ENCODE results near the gene WDR93.

Gene WDR93

DNA sequence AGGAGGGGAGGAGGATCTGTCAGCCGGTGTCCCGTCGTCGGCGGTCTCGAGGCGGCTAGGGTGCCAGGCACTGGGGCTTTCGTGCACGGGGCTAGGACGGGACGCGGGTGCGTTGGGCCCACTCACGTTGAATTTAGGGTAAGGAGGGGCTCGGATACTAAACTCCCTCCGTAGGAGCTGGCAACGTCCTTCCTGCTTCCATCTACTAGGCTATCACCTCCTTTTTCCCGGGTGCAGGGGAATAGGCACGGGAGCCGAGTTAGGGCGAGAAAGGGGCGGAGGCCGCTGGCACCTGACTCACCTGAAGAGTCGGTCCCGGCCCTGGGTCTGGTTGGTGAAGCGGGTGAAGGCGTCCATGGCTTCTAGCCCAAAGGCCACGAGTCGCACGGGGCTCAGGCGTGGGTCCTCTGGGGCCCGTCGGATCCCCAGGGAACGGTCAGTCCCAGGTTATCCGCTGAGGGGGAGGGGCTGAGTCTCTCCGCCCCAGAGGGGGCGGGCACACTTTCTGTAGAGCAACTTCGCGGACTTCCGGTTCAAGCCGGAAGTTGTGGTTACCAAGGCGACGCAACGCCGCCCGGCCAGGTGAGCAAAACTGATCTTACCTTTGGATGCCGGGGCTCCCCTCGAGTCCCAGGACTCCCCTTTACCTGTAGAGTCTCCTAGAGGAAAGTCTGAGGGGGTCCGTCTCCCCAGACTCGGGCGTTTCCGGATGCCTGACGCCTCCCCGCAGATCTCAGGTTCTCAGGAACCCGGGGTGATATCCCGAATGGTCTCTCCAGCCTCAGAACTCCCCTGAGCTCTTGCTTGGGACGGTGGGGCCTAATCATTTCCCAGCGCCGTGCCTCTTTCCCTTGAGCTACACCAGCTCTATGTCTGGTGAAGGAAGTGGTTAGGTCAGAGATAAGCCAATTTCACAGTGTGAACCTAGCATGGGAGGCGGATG is at the start of gene WDR93, which contains the start of gene PEX11A:
Gene WDR93, plus strand, starts transcription at position 536 of the 943 bp plus-strand sequence. CDS start 10,936 bp downstream, outside the sequence.
Gene PEX11A, minus strand, starts transcription at position 479 of the 943 bp plus-strand sequence. Its CDS starts 122 bp downstream, at position 357.
- H3K4me1 ChIP-seq (ENCODE audit: control insufficient read depth, insufficient read depth, low read length): no peaks in the 10 kb centered on the region
- H3K36me3 ChIP-seq (ENCODE audit: control insufficient read depth, insufficient read depth, low read length): no peaks in the 10 kb centered on the region
- H3K4me3 ChIP-seq (ENCODE audit: low read length): peak within 1 kb of the TSS; percentile 88
- peak within 1 kb of the TSS; percentile 50 for H3K9ac ChIP-seq (ENCODE audit: low read length)
- no peak within 1 kb of the TSS for H3K27ac ChIP-seq (ENCODE audit: low read depth, low read length)
- no peaks in the 10 kb centered on the region for H3K27me3 ChIP-seq (ENCODE audit: control insufficient read depth, insufficient read depth, low read length)

DNA sequence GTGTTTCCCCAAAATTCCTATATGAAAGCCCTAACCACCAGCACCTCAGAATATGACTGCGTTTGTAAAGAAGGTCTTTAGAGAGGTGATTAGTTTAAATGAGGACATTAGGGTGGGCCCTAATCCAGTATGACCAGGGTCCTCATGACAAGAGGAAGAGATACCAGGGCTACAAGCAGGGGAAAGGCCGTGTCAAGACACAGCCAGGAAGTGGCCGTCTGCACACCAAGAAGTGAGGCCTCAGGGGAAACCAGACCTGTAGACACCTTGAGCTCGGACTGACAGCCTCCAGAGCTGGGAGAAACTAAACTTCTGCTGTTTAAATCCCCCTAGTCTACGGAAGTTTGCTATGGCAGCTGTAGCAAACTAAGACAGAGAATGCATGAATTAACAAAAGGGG is 49.6 kb upstream of the WDR93 start:
- Histone ChIP-seq H3K9ac (ENCODE audit: low read length) (no peak overlapping the region), H3K27me3 (ENCODE audit: control insufficient read depth, insufficient read depth, low read length) (no peaks in the 10 kb centered on the region), H3K27ac (ENCODE audit: low read depth, low read length) (no peak overlapping the region), H3K4me3 (ENCODE audit: low read length) (no peak overlapping the region), H3K4me1 (ENCODE audit: control insufficient read depth, insufficient read depth, low read length) (no peaks in the 10 kb centered on the region), H3K36me3 (ENCODE audit: control insufficient read depth, insufficient read depth, low read length) (no peaks in the 10 kb centered on the region)

DNA sequence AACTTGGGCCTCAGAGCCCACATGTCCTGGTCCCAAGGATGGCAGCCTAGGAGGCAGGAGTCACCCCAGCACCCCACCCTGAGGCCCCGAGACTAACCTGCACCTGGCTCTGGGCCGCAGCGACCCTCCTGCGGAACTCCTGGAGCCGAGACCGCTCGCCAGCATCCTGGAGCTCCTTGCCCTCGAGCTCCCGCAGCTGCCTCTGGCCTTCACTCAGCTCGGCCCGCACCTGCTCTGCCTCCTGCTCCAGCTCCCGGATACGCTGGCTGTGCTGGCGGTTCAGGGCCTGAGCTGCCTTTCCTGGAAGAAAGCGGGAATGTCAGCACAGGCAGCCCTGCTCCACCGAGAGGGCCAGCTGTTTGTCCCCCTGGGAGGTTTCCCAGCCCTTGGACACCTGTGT is 48.5 kb upstream of the WDR93 start:
- Histone ChIP-seq H3K27ac (ENCODE audit: low read depth, low read length) (no peak overlapping the region), H3K36me3 (ENCODE audit: control insufficient read depth, insufficient read depth, low read length) (no peaks in the 10 kb centered on the region), H3K27me3 (ENCODE audit: control insufficient read depth, insufficient read depth, low read length) (no peaks in the 10 kb centered on the region), H3K4me3 (ENCODE audit: low read length) (no peak overlapping the region), H3K4me1 (ENCODE audit: control insufficient read depth, insufficient read depth, low read length) (no peaks in the 10 kb centered on the region), H3K9ac (ENCODE audit: low read length) (no peak overlapping the region)

DNA sequence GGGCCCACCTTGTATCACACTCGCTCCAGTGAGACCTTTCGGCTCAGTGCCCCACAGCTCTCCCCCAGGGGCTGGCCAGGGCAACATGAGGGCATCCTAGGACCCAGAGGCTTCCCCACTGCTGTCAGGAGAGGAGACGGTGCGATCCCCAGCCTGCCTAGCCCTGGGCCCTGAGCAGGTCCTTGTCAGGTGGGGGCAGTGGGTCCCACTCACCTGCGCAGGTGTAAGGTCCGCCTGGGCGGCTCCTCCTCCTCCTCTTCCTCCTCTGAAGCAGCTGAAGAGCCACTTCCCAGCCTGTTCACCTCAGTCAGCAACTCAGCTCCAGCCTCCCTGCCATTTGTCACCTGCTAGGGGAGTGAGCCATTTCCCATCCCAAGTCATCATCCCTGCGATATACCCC is 44.9 kb upstream of the WDR93 start:
- Histone ChIP-seq H3K4me3 (ENCODE audit: low read length) (no peak overlapping the region), H3K27me3 (ENCODE audit: control insufficient read depth, insufficient read depth, low read length) (no peaks in the 10 kb centered on the region), H3K36me3 (ENCODE audit: control insufficient read depth, insufficient read depth, low read length) (no peaks in the 10 kb centered on the region), H3K9ac (ENCODE audit: low read length) (no peak overlapping the region), H3K27ac (ENCODE audit: low read depth, low read length) (no peak overlapping the region), H3K4me1 (ENCODE audit: control insufficient read depth, insufficient read depth, low read length) (no peaks in the 10 kb centered on the region)

DNA sequence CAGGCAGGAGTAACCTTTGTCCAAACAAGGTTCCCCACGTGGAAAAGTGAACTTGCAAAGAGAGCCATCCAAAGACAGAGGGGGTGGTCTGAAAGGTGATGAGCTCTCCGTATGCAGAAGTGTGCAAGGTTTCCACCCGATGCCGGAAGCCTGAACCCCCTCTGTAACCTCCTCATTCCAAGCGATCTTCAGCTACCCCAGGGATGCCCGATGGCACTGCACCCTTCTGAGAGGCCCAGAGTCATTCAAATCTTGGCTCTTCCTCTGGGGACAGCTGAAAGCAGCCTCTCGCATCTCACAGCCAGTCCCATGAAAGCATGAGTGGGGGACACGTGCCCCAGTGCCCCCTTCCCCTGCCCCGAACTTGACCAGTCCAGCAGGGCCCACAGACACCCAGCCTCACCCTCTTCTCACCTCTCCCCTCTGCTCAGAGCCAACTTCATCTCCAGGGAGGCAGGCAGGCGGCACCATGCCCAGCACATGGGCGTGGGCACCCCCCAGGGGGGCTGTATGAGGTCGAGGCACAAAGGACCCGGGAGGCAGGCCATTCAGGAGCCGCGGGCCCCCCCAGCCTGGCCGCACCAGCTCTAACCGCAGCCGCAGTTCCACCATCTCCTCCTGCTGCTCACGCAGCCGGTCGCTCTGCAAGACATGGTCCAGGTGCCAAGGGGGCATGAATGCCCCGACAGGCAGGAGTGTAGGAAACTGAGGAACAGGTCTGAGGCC is 44.0 kb upstream of the WDR93 start:
- Histone ChIP-seq H3K27me3 (ENCODE audit: control insufficient read depth, insufficient read depth, low read length) (no peaks in the 10 kb centered on the region), H3K4me3 (ENCODE audit: low read length) (no peak overlapping the region), H3K9ac (ENCODE audit: low read length) (no peak overlapping the region), H3K4me1 (ENCODE audit: control insufficient read depth, insufficient read depth, low read length) (no peaks in the 10 kb centered on the region), H3K27ac (ENCODE audit: low read depth, low read length) (no peak overlapping the region), H3K36me3 (ENCODE audit: control insufficient read depth, insufficient read depth, low read length) (no peaks in the 10 kb centered on the region)

DNA sequence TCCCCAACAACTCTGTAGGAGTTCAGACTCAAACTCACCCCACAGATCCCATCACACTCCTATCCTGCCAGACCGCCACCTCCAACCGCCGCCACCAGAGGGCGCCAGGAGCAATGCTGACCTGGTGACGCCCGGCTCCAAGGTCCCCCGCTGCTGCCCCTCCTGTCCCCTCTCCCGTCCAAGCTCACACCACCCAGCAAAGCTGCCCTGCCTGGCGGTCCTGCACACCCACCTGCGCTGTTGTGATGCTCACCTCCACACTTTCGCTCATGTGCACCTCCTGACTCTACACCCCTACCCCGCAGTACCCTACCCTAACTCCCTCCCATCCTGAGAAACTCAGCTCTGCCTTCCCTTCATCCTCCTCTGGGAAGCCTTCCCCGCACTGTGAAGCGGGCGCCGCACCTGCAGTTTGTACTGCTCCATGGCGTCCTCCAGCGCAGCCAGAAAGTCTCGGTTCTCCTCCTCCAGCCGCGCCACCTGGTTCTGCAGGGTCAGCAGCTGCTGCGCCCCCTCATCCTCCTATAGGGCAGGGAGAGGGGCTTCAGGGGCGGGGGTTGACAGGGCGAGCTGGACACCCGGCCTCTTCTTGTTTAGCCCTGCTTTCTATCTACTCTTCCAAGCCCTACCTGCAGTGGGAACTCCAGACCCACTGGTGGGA is 43.3 kb upstream of the WDR93 start:
- no peaks in the 10 kb centered on the region for H3K36me3 ChIP-seq (ENCODE audit: control insufficient read depth, insufficient read depth, low read length)
- H3K4me3 ChIP-seq (ENCODE audit: low read length): peak overlapping the region; percentile 34
- no peak overlapping the region for H3K27ac ChIP-seq (ENCODE audit: low read depth, low read length)
- no peaks in the 10 kb centered on the region for H3K4me1 ChIP-seq (ENCODE audit: control insufficient read depth, insufficient read depth, low read length)
- H3K27me3 ChIP-seq (ENCODE audit: control insufficient read depth, insufficient read depth, low read length): no peaks in the 10 kb centered on the region
- no peak overlapping the region for H3K9ac ChIP-seq (ENCODE audit: low read length)

DNA sequence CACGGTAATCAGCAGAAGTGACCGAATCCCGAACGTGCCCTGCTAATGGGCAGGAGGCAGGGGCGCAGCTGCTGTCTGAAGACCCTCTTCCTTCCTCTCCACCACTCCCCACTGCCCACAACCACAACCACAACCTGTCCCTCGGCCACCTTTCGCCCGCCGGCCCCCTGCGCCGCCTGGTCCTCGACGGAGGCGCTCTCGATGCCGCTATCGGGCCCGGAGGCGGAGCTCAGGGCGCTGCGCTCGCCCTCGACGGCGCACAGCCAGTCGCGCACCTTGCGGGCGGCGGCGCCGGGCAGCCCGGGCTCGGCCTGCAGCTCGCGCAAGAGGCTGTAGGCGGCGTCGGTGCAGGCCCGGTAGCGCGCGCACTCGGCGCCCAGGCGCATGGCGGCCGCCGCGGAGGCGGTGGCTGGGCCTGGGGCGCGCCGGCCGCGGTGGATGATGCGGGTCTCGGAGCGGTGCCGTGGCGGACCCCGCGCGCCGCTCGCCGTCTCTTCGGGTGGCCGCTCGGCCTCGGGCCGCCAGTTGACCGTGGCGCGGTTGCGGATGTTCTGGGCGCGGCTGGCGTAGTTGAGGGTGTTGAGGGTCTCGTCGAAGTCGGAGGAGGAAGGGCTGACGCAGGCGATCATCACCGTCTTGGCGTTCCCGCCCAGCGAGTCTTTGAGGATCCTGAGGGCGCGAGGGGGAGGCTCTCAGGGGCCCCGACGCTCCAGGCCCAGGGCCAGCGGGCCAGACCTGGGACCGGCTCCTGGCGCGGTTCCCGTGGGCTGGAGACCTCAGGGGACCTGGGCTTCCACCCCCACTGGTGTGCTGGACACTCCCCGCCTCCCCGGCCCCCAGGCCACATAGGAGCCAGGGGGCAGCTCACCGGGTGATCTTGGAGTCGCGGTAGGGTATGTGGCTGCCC is 42.3 kb upstream of the WDR93 start:
- Histone ChIP-seq H3K4me1 (ENCODE audit: control insufficient read depth, insufficient read depth, low read length) (no peaks in the 10 kb centered on the region), H3K27me3 (ENCODE audit: control insufficient read depth, insufficient read depth, low read length) (no peaks in the 10 kb centered on the region), H3K36me3 (ENCODE audit: control insufficient read depth, insufficient read depth, low read length) (no peaks in the 10 kb centered on the region), H3K9ac (ENCODE audit: low read length) (no peak overlapping the region), H3K27ac (ENCODE audit: low read depth, low read length) (no peak overlapping the region), H3K4me3 (ENCODE audit: low read length) (no peak overlapping the region)

DNA sequence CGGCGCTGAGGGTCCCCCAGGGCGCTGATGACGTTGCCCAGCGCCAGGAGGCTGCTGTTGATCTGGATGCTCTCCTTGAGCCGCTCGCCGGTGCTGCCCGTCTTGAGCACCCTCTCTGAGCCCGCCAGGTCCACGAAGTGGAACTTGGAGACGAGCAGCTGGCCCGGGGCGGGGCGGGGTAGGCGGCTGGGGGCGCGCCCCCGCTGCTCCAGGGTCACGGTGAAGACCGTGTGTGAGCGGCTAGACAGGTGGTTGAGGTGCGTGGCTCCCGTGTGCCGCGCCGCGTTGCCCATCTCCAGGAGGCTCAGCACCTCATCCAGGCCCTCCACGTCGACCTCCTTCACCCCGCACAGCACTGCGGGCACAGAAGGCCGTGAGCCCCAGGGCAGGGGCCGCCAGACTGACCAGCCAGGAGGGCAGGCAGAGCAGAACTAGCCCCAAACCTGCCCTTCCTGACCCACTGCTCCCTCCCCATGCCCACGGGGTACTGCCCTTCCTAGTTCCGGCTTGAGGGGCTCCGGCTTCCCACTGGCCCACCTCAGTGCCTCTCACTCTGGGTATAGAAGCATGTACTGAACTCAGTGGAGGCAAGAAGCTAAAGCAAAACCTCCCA is 41.5 kb upstream of the WDR93 start:
- Histone ChIP-seq H3K36me3 (ENCODE audit: control insufficient read depth, insufficient read depth, low read length) (no peaks in the 10 kb centered on the region), H3K4me3 (ENCODE audit: low read length) (no peak overlapping the region), H3K9ac (ENCODE audit: low read length) (no peak overlapping the region), H3K27me3 (ENCODE audit: control insufficient read depth, insufficient read depth, low read length) (no peaks in the 10 kb centered on the region), H3K4me1 (ENCODE audit: control insufficient read depth, insufficient read depth, low read length) (no peaks in the 10 kb centered on the region), H3K27ac (ENCODE audit: low read depth, low read length) (no peak overlapping the region)

DNA sequence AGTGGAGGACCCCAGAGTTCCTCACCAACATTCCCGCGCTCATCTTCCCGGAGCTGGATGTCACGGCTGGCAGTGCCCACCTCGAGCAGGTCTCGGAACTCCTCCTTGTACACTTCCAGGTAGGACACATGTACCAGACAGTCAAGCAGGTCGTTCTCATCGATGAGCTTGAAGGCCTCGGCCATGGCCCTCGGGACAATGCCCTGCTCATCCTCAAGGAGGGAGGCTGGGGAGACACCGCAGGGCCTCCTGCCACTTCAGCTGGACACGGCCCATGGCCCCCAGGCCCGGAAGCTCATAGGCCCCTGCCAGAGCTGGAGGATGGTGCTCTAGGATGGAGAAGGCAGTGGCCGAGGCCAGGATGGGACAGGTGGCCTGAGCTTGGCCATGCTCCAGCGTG is 40.9 kb upstream of the WDR93 start:
- Histone ChIP-seq H3K4me1 (ENCODE audit: control insufficient read depth, insufficient read depth, low read length) (peaks cover 5% of the 10 kb centered on the region), H3K9ac (ENCODE audit: low read length) (no peak overlapping the region), H3K36me3 (ENCODE audit: control insufficient read depth, insufficient read depth, low read length) (no peaks in the 10 kb centered on the region), H3K27me3 (ENCODE audit: control insufficient read depth, insufficient read depth, low read length) (no peaks in the 10 kb centered on the region), H3K4me3 (ENCODE audit: low read length) (no peak overlapping the region), H3K27ac (ENCODE audit: low read depth, low read length) (no peak overlapping the region)

DNA sequence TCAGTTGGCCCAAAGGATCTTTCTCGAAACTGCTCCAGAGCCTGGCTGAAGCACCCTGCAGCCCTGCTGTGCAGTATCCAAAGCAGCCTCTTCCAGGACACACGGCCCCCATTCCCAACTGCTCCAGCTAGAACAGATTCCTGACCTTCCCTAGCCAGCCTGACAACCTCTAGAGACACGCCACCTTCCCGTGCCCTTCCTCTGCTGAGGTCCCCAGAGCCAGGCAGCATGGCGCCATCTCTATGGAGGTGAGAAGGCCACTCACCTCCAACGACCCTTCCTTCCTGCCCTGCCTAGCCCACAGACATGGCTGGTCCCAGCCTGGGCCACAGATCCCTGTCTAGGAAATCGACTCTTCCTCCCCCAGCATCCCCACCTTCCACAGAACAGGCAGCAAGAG is 38.5 kb upstream of the WDR93 start:
- H3K27me3 ChIP-seq (ENCODE audit: control insufficient read depth, insufficient read depth, low read length): no peaks in the 10 kb centered on the region
- H3K9ac ChIP-seq (ENCODE audit: low read length): no peak overlapping the region
- no peaks in the 10 kb centered on the region for H3K36me3 ChIP-seq (ENCODE audit: control insufficient read depth, insufficient read depth, low read length)
- no peak overlapping the region for H3K27ac ChIP-seq (ENCODE audit: low read depth, low read length)
- H3K4me1 ChIP-seq (ENCODE audit: control insufficient read depth, insufficient read depth, low read length): peaks cover 5% of the 10 kb centered on the region
- no peak overlapping the region for H3K4me3 ChIP-seq (ENCODE audit: low read length)

DNA sequence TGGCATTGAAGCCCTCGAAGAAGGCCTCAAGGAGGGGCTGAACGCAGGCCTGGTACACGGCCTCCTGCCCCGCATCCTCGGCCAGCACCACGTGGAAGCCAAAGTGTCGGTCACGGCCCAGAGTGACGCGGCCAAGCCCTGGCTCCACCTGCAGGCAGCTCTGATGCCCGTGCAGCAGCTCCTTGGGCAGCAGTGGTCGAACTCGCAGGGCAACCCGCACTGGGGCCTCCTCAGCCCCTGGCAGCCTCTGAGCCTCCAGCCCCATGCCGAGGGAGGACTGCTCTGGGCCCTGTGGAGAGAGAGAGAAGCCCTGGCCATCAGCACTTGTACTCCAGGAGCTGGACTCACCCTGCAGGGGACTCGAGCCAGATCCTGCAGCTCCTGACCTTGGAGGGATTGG is 37.9 kb upstream of the WDR93 start:
- Histone ChIP-seq H3K27ac (ENCODE audit: low read depth, low read length) (no peak overlapping the region), H3K4me3 (ENCODE audit: low read length) (no peak overlapping the region), H3K27me3 (ENCODE audit: control insufficient read depth, insufficient read depth, low read length) (no peaks in the 10 kb centered on the region), H3K9ac (ENCODE audit: low read length) (no peak overlapping the region), H3K36me3 (ENCODE audit: control insufficient read depth, insufficient read depth, low read length) (no peaks in the 10 kb centered on the region), H3K4me1 (ENCODE audit: control insufficient read depth, insufficient read depth, low read length) (peaks cover 5% of the 10 kb centered on the region)

All from rectal smooth muscle tissue (tissue), 1 donor.